SK-N-SH (cell line): ENCODE data around the gene DSCAML1. TPM values are rescaled to one million over a fixed set of nuclear protein-coding genes. Genes with fewer than 3 reads are reported as not detected.

ENCODE experiments used
- CTCF ChIA-PET: fragments of 300-600, 350-600 bp; formaldehyde crosslinking; extraction: SDS; loops from one replicate; lab custom pipeline; 2021; lab: Yijun Ruan, JAX
- POLR2A ChIA-PET: fragments of 350-600 bp; sonication (Branson Sonifier 250); formaldehyde crosslinking; extraction: SDS; loops from one replicate; lab custom pipeline; 2020; ENCODE audit warnings: antibody characterized with exemption, inconsistent platforms; lab: Yijun Ruan, JAX
- DNase-seq: peaks from one replicate; pipeline ENCODE4 v3.0.0; 2012
- H2AFZ ChIP-seq: fragments of 200-600 bp; sonication (generic); 2 replicates; pipeline ENCODE4 v1.8.1; 2016; ENCODE audit warnings: antibody characterized with exemption, mild to moderate bottlenecking, low read depth
- H3F3A ChIP-seq: fragments of 200-600 bp; sonication (generic); replicated peaks from 2 replicates; pipeline ENCODE3; 2016; ENCODE audit warnings: antibody characterized with exemption, mild to moderate bottlenecking; ENCODE audit not compliant: insufficient read depth
- H3K27ac ChIP-seq, 2 experiments: fragments of 200-500 bp in 1 of 2; fragments of 200-600 bp in 1 of 2; sonication (Bioruptor generic) in 1 of 2; sonication (generic), shearing (Covaris generic) in 1 of 2; 2 replicates each; pipeline versions ENCODE4 v1.5.1 to v1.6.1; 2014 to 2016; ENCODE audit warnings: low read depth in 2 of 2, inconsistent platforms in 1 of 2, low read length in 1 of 2, mild to moderate bottlenecking in 1 of 2, mixed read lengths in 1 of 2
- H3K27me3 ChIP-seq: fragments of 200-600 bp; sonication (generic), shearing (Covaris generic); 2 replicates; pipeline ENCODE4 v1.6.1; 2016; ENCODE audit warnings: mixed run types; ENCODE audit not compliant: insufficient read depth
- H3K36me3 ChIP-seq, 2 experiments: fragments of 200-500 bp in 1 of 2; fragments of 200-600 bp in 1 of 2; sonication (Bioruptor generic) in 1 of 2; sonication (generic) in 1 of 2; replicated peaks in 1 of 2; 2 replicates each; pipeline versions ENCODE3 to v1.5.1; 2014 to 2016; ENCODE audit warnings: low read length in 1 of 2, mild to moderate bottlenecking in 1 of 2; ENCODE audit not compliant: insufficient read depth in 2 of 2, control insufficient read depth in 1 of 2
- H3K4me1 ChIP-seq, 2 experiments: fragments of 200-500 bp in 1 of 2; fragments of 200-600 bp in 1 of 2; sonication (Bioruptor generic) in 1 of 2; sonication (generic), shearing (Covaris generic) in 1 of 2; 2 replicates each; pipeline versions ENCODE4 v1.5.1 to v1.6.1; 2014 to 2016; ENCODE audit warnings: low read depth in 1 of 2, low read length in 1 of 2, mixed run types in 1 of 2; ENCODE audit not compliant: insufficient read depth in 2 of 2, control insufficient read depth in 1 of 2
- H3K4me2 ChIP-seq: fragments of 200-600 bp; sonication (generic), shearing (Covaris generic); 2 replicates; pipeline ENCODE4 v1.6.1; 2017; ENCODE audit warnings: mixed run types
- H3K4me3 ChIP-seq, 2 experiments: fragments of 200-500 bp in 1 of 2; fragments of 200-600 bp in 1 of 2; sonication (Bioruptor generic) in 1 of 2; sonication (generic), shearing (Covaris generic) in 1 of 2; 2 replicates each; pipeline versions ENCODE4 v1.5.1 to v1.8.1; 2014 to 2016; ENCODE audit warnings: low read depth in 2 of 2, inconsistent platforms in 1 of 2, low read length in 1 of 2, mild to moderate bottlenecking in 1 of 2, mixed read lengths in 1 of 2, moderate library complexity in 1 of 2
- H3K79me2 ChIP-seq: fragments of 200-600 bp; sonication (generic); 2 replicates; pipeline ENCODE4 v1.8.1; 2017; ENCODE audit warnings: mild to moderate bottlenecking; ENCODE audit not compliant: insufficient read depth
- H3K9ac ChIP-seq: fragments of 200-600 bp; sonication (generic); 2 replicates; pipeline ENCODE4 v1.6.1; 2017; ENCODE audit warnings: mixed run types
- H3K9me2 ChIP-seq: fragments of 200-600 bp; sonication (generic); 2 replicates; pipeline ENCODE4 v1.6.1; 2017; ENCODE audit warnings: mixed run types
- H3K9me3 ChIP-seq: fragments of 200-600 bp; sonication (generic); 2 replicates; pipeline ENCODE4 v1.6.1; 2017; ENCODE audit warnings: mixed run types, mild to moderate bottlenecking, moderate library complexity
- H4K20me1 ChIP-seq: fragments of 200-600 bp; sonication (generic); 2 replicates; pipeline ENCODE4 v1.6.1; 2017; ENCODE audit warnings: mild to moderate bottlenecking, mixed run types; ENCODE audit not compliant: insufficient read depth
- CHD2 ChIP-seq: fragments of 150-350 bp; IDR thresholded peaks from 2 replicates; pipeline ENCODE4 v1.6.1; 2018; ENCODE audit warnings: low read length; ENCODE audit not compliant: partially characterized antibody
- CTCF ChIP-seq: fragments of 200-600 bp; sonication (generic); IDR thresholded peaks from 2 replicates; pipeline ENCODE4 v1.6.1; 2017; ENCODE audit warnings: antibody characterized with exemption, mild to moderate bottlenecking, moderate library complexity
- ELF1 ChIP-seq: IDR thresholded peaks from 2 replicates; pipeline ENCODE4 v1.4.0; 2012
- EZH2phosphoT487 ChIP-seq: fragments of 200-600 bp; sonication (generic); IDR thresholded peaks from 2 replicates; pipeline ENCODE4 v1.6.1; 2017; ENCODE audit warnings: low read depth, mixed run types, mild to moderate bottlenecking, antibody characterized with exemption, moderate library complexity, borderline replicate concordance
- FOSL2 ChIP-seq: IDR thresholded peaks from 2 replicates; pipeline ENCODE4 v1.4.0; 2012; ENCODE audit warnings: low read depth, mild to moderate bottlenecking, moderate library complexity, borderline replicate concordance
- FOXM1 ChIP-seq: IDR thresholded peaks from 2 replicates; pipeline ENCODE4 v1.4.0; 2012; ENCODE audit warnings: low read depth, mild to moderate bottlenecking
- MEF2A ChIP-seq: IDR thresholded peaks from 2 replicates; pipeline ENCODE4 v1.4.0; 2012; ENCODE audit warnings: low read depth, borderline replicate concordance
- MXI1 ChIP-seq: IDR thresholded peaks from 2 replicates; pipeline ENCODE4 v1.6.1; 2012; ENCODE audit warnings: mild to moderate bottlenecking, low read depth, low read length, improper control_type of control experiment
- NFIC ChIP-seq: IDR thresholded peaks from 2 replicates; pipeline ENCODE4 v1.4.0; 2012; ENCODE audit warnings: borderline replicate concordance
- NRF1 ChIP-seq: IDR thresholded peaks from 2 replicates; pipeline ENCODE4 v1.6.1; 2012; ENCODE audit warnings: low read depth, mild to moderate bottlenecking, low read length
- PBX3 ChIP-seq: IDR thresholded peaks from 2 replicates; pipeline ENCODE4; 2012
- RFX5 ChIP-seq: IDR thresholded peaks from 2 replicates; pipeline ENCODE4 v1.6.1; 2012; ENCODE audit warnings: mild to moderate bottlenecking, improper control_type of control experiment, low read length
- SIN3A ChIP-seq: IDR thresholded peaks from 2 replicates; pipeline ENCODE4 v1.6.1; 2012; ENCODE audit warnings: low read depth, mild to moderate bottlenecking, low read length, moderate library complexity, borderline replicate concordance
- SMC3 ChIP-seq: IDR thresholded peaks from 2 replicates; pipeline ENCODE4 v1.6.1; 2012; ENCODE audit warnings: low read depth, low read length, improper control_type of control experiment
- YY1 ChIP-seq: IDR thresholded peaks from 2 replicates; pipeline ENCODE4 v1.4.0; 2012; ENCODE audit warnings: low read depth, mild to moderate bottlenecking
- ZBTB33 ChIP-seq: IDR thresholded peaks from 2 replicates; pipeline ENCODE4 v1.4.0; 2012; ENCODE audit warnings: low read depth, borderline replicate concordance
- WGBS: methylation state at CpG from one replicate; pipeline ENCODE4 v1.1.6; 2017; ENCODE audit warnings: low lambda C conversion rate; 5-methylcytosine and 5-hydroxymethylcytosine counted together
- polyA plus RNA-seq, 3 experiments: library from polyadenylated mRNA; depleted of rRNA; stranded (reverse); fragments of >200 nt; gene quantifications; 2 replicates each; pipeline ENCODE4 v1.2.3, GENCODE V29; 2012

DSCAML1 gene
- polyA plus RNA-seq, 1 of the 3 experiments (the other 2 are of a cell fraction), result not detected

- Histone ChIP-seq H4K20me1 (no peaks in the 10 kb centered on the region), H3K27me3 (peaks cover 6% of the 10 kb centered on the region; the same call in 1 of the 2 replicates), H3K4me3 (no peak overlapping the region), H2AFZ (no peak overlapping the region), H3K79me2 (no peaks in the 10 kb centered on the region), H3K9ac (no peak overlapping the region), H3K9me2 (no peaks in the 10 kb centered on the region), H3K9me3 (no peaks in the 10 kb centered on the region), H3K4me2 (no peak overlapping the region), H3K27ac (no peak overlapping the region), H3K36me3 (no peaks in the 10 kb centered on the region), H3F3A (no peaks in the 10 kb centered on the region), H3K4me1 (peaks cover 0 to 29% of the 10 kb centered on the region in 2 experiments; a peak in 1 of 4 replicates)
- WGBS, result 62% methylated on average over 14 of the region's 14 CpGs
- POLR2A ChIA-PET, result no interaction called here
- DNase-seq, result no peak
- TF ChIP-seq NFIC (no peak), CHD2 (no peak), YY1 (no peak), RFX5 (no peak)
- CTCF ChIA-PET, result no interaction called here
Observed at GRCh38 chr11:117662671-117663269, 134.2 kb downstream of the DSCAML1 start.

GRCh38 chr11:117662255-117662654 is 134.8 kb downstream of the DSCAML1 start:
- TF ChIP-seq PBX3, result no peak
- TF ChIP-seq ZBTB33, result no peak
- no peak for TF ChIP-seq ELF1
- TF ChIP-seq EZH2phosphoT487, result no peak
- no peak for TF ChIP-seq SMC3
- TF ChIP-seq CHD2, result no peak
- TF ChIP-seq NRF1, result no peak
- TF ChIP-seq MXI1, result no peak
- TF ChIP-seq FOSL2, result no peak
- no peak for TF ChIP-seq SIN3A
- TF ChIP-seq MEF2A, result no peak
- no peak for TF ChIP-seq CTCF
- no peak for TF ChIP-seq FOXM1
- TF ChIP-seq, all 33 proteins: peak for 0
- POLR2A ChIA-PET, result no interaction called here
- Histone ChIP-seq H3K4me3 (no peak overlapping the region), H3K79me2 (no peaks in the 10 kb centered on the region), H3K4me2 (no peak overlapping the region), H3K9me3 (no peaks in the 10 kb centered on the region), H3K27ac (no peak overlapping the region), H3K9ac (no peak overlapping the region), H3K27me3 (peaks cover 6% of the 10 kb centered on the region; the same call in 1 of the 2 replicates), H2AFZ (no peak overlapping the region), H4K20me1 (no peaks in the 10 kb centered on the region), H3K36me3 (no peaks in the 10 kb centered on the region), H3K4me1 (peaks cover 0 to 31% of the 10 kb centered on the region in 2 experiments; a peak in 1 of 4 replicates), H3F3A (no peaks in the 10 kb centered on the region), H3K9me2 (no peaks in the 10 kb centered on the region)
- 33% methylated on average over 7 of the region's 8 CpGs for WGBS
- no peak for DNase-seq
- CTCF ChIA-PET, result no interaction called here
